ENCODE data around the gene EFS. TPM values are rescaled to one million over a fixed set of nuclear protein-coding genes. Genes with fewer than 3 reads are reported as not detected.

EFS gene
- total RNA-seq, 1 donor from 2014 or later, result 15.5 TPM

DNA sequence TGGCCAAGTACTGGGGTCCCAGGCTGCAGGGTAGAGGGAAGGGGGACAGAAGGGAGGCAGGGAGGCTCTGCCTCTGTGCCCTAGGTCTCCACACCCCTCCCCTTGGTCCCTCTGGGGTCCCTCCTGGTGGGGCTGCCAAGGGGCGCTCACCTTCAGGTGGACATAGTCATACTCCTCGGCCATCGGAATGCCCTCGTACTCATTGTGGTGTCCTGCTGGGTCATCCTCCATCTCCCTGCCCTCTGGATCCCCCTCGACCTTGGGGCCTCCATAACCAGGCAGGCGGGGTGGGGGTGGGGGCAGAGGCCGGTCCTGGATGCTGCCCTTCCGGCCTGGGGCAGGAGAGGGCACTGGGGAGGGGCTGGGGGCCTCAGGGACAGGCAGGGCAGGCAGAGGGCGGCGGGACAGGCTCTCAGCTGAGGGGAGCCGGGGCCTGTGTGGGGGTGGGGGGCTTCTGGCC lies 5.8 kb downstream of the EFS start:
- DNase-seq (ENCODE audit: low spot score), result peak; percentile 68

GRCh38 chr14:23358553-23359166 lies 6.3 kb downstream of the EFS start:
- DNase-seq (ENCODE audit: low spot score), result peak; percentile 89

DNA sequence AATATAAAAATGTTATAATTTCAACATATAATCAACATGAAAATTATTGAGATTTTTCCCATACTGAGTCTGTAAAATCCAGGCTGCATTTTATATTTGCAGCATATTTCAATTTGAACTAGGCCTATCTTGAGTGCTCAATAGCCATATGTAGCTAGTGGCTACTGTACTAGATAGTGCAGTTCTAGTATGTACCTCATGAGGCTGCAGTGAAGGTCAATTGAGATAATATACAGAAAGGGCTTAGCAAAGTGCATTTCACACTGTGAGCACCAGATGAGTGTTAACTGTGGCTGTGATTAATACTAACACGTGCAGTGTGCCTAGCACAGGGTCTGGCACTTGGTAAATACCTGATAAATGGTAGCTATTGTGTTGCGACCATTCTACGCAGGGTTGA lies 6.9 kb downstream of the EFS start:
- DNase-seq (ENCODE audit: low spot score), result no peak

DNA sequence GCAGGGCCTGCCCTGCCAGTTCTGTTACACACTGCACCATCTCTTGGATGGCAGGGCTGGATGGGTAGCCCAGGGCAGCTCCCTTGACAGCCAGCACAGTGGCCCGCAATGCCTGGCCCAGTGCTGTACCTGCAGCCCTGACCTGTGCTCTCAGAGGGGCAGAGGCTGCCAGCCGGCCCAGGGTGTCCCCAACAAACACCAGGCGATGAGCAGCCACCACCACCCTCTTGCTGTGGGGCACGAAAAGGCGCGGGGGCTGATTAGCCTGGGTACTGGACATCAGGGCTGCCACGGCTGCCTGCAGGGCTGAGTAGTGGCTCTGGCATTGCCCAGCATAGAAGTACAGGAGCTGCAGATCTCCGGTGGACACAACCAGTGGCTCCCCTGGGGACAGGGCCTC lies 7.7 kb downstream of the EFS start:
- DNase-seq (ENCODE audit: low spot score), result peak; percentile 78

GRCh38 chr14:23356662-23357061 lies 8.3 kb downstream of the EFS start:
- DNase-seq (ENCODE audit: low spot score), result peak; percentile 41

GRCh38 chr14:23355871-23356435 lies 9.0 kb downstream of the EFS start:
- peak; percentile 28 for DNase-seq (ENCODE audit: low spot score)

DNA sequence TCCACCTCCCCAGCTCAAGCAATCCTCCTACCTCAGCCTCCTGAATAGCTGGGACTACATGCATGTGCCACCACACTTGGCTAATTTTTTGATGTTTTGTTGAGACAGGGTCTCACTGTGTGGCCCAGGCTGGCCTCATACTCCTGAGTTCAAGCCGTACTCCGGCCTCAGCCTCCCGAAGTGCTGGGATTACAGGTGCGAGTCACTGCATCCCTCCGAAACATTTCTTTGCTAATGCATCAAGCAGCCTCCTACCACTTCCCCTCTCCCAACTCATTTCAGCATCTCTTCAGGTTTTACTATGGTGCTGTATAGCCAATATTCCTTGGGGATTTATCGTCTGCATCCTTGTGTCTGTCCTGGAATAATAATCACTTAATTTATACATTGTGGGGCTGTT lies 10.0 kb downstream of the EFS start:
- DNase-seq (ENCODE audit: low spot score), result peak; percentile 18

GRCh38 chr14:23353433-23353780 lies 11.6 kb downstream of the EFS start:
- peak; percentile 33 for DNase-seq (ENCODE audit: low spot score)

DNA sequence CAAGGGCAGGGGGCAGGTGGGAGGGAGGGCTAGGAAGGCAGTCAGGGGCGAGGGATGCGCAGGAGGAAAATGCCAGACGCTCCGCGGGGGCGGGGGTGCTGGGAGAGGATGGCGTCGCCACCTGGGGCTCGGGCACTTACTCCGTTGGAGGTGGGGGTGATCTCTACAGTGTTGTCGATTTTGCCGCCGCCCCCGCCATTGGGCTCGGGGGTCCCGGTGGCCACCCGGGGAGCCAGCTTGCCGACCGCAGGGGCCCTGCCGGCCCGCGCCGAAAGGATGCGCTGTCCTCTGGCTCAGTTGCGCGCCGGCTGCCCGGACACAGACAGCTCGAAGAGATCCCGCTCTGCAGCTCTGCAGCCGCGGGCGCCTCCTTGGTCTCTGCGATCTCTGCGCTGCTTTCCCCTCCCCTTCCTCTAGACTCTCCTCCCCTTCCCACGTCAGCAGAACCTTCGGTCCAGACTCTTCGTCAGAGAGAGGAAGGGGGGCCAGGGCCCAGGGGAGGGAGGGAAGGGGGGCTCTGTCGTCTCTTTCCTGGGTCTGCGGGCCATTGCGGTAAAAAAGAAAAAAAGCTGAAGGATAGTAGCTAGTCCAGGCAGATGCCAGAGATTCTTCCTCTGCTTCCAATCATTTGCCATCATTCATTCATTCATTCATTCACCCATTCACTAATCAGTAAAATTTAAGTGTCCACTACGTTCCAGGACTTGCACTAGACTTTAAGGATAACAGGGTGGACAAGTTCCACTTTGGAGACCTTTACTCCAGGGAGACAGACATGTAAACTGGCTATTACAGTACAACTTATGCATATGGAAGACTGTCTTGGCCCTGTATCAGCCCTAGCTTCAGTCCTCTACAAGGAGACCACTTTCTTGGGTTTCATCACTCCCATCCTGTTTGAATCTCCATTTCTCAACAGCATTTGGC lies 12.2 kb downstream of the EFS start, which contains the start of gene SLC22A17:
Gene SLC22A17 (minus strand): TSS at position 382 of the 927 bp plus-strand sequence.
- peak; percentile 89 for DNase-seq (ENCODE audit: low spot score)

DNA sequence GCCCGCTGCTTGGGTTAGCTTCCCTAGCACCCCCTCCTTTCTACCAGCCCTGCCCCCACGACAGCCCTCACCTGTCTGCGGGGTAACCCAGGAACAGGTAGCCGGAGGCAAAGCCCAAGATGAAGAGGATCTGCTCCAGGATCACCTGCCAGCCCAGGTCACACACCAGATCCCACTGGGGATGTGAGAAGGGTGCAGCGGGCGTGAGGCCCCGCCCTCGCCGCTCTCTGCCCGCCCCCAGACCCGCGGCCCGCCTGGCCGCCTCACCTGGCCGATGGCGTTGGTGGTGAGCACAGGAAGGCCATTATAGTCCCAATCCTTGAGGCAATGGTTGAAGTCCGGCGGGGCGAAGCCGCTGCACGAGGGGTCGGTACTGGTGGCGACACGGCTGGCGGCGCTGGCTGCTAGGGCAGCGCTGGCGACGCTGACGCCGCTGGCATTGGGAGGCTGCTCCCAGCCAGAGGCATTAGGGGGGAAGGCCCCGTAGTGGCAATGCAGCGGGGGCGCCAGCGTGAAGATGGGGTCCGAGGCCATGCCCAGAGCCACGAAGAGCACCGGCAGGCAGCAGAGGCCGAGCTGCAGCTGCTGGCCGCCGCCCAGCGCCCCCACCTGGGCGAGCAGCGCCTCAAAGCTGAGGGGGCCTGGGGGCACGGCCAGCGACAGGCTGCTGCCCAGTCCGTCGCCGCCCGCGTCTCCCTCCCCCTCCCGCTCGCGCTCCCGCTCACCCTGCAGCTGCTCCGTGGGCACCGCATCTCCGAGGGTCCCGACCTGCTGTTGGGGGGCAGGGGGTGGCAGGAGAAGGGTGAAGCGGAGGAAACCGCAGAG lies 13.1 kb downstream of the EFS start:
- DNase-seq (ENCODE audit: low spot score), result peak; percentile 82

DNA sequence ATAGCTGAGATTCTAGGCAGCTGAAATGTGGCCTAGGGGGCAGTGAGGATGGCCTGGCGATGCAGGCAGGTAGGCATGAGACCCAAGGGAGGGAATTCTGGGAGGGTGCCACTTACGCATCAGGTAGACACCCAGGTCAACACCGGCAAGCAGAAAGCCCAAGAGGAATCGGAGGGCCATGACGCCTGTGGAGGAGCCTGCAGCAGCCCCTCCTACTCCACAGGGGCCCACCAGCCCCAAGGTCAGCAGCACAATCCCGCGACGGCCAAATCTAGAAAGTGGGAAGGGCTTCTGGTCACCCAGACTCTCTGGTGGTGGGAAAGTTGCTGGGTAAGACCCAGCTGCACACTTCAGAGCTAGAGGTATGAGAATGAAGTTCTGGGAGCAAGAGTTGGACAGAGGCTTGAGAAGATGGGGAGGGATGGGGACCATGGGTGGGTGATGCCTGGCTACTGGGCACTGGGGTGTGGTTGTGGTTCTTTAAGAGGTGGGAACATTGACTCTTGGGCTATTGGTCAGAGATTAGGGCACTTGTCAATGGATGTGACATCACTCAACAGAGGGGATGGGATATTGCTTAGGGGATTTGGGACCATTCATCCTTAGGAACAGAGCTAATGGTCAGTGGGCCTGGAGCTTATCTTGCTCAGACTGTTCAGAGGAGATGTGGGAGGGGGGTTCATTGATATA lies 15.7 kb downstream of the EFS start:
- DNase-seq (ENCODE audit: low spot score), result no peak

GRCh38 chr14:23348297-23348655 lies 16.7 kb downstream of the EFS start:
- no peak for DNase-seq (ENCODE audit: low spot score)

DNA sequence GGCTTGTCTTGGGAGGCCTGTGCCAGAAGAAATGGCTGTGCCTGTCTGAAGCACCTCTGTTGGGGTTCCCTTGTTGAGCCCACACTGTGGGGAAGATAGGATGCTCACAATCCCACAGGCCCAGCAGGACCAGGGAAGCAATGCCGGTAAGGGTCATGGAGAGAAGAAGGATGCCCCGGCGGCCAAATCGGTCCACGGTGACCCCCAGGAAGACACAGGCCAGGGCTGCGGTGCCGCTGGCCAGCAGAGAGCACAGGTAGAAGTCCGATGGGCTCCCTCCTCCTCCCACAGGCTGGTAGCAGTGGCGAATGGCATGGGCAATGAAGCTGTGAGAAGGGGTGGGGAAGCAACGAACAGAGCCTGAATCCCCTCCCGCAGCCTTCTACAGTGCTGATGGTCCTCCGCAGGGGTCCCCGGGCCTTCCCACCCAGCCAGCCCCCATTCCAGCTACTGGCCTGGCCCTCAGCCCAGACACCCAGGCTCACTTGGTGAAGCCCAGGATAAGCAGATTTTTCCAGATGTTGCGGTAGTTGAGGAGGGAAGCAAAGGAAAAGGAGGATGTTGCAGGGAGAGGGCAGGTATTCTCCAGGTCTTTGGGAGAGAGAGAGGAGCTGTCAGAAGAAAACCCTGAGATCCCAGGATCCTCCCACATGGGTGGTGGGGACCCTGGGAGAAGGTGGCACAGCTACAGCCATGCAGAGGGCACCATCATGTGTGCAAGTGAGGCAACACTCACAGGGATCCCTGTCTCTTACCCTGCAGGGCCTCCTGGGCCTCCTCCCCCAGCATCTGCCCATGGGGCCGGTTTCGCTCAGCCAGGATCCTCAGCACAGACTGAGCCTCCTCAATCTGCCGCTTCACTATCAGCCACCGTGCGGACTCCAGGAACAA lies 17.3 kb downstream of the EFS start:
- no peak for DNase-seq (ENCODE audit: low spot score)

- peak; percentile 87 for DNase-seq (ENCODE audit: low spot score)
Observed at GRCh38 chr14:23346693-23347405, 18.1 kb downstream of the EFS start.

GRCh38 chr14:23345987-23346692 lies 18.8 kb downstream of the EFS start:
- DNase-seq (ENCODE audit: low spot score), result no peak

DNA sequence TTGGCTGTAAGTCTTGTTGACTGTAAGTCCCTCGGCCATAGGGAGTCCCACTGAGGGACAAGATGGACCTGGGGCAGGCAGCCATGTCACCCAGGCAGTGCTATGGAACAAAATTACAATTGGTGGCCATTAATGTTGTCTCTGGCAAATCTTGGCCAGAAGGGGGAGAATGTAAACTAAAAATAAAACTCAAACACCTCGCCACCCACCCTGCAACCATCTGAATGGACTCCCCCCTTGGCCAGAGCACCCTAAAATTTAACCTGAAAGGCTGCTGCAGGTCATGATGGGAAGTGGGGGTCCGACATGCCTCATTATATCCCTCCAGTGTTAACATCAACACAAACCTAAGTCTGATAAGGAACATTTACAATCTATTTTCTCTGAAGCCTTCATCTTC lies 20.5 kb downstream of the EFS start:
- no peak for DNase-seq (ENCODE audit: low spot score)

DNA sequence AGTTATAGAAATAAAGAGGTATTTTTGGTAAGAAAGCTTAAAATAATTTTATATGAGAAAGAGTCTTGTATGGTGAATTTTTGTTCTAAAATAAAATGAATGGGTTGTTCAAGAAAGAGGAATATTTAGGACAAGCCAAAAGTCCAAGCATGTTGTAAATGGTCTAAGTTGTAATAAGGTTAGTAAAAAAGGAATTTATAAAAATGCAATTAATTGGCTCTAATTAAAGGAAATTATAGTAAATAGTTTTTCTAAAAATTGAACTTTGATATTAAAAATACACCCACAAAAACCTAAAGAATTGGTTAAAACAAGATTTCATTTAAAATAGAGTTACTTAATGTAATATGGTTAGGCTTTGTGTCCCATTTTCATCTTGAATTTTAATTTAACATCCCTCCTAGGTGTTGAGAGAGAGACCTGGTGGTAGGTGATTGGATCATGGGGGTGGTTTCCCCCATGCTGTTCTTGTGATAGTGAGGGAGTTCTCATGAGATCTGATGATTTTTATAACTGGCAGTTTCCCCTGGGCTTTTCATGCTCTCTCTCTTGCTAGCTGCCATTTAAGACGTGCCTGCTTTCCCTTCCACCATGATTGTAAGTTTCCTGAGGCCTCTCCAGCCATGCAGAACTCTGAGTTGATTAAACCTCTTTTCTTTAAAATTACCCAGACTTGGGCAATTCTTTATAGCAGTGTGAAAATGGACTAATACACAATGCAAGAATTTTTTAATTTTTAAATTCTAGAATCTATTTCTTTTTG lies 25.3 kb downstream of the EFS start:
- no peak for DNase-seq (ENCODE audit: low spot score)

GRCh38 chr14:23335623-23336022 lies 29.3 kb downstream of the EFS start:
- DNase-seq (ENCODE audit: low spot score), result no peak
